ENCODE results near the gene ITGB5. TPM values are rescaled to one million over a fixed set of nuclear protein-coding genes. Genes with fewer than 3 reads are reported as not detected.

Gene ITGB5
- total RNA-seq, 1 experiment from 2014 or later = 146 TPM

DNA sequence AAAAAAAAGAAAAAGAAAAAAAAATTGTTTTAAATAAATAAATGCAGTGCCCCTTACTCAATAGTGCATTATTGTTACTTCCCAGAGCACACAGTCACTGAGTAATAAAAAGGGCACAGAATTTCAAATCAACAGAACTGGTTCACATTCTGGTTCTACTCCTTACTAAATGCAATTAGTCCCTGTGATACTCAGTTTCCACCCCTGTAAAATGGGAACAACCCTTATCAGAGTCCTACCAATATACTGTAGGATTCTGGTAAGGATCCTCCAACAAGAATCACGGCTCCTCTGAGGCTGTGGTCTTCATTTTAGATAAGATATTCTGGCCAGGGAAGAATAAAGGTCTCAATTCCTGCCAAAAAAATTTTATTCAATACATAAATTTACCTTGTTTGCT, 50.7 kb downstream of the ITGB5 start:
- no peak overlapping the region for H2AK5ac ChIP-seq (ENCODE audit: insufficient read length, low read length)
- WGBS (ENCODE audit: extremely low coverage, insufficient read length, low lambda C conversion rate) = no CpG with 5 or more reads among the region's 1 CpG

More for the DNA sequence above, 50.7 kb downstream of the ITGB5 start:
- no peak for DNase-seq
- H4K20me1 ChIP-seq (ENCODE audit: control insufficient read depth, insufficient read depth, insufficient read length) = no peaks in the 10 kb centered on the region
- no peak overlapping the region for H2BK20ac ChIP-seq (ENCODE audit: low read depth, low read length, poor library complexity, severe bottlenecking)
- no peaks in the 10 kb centered on the region for H3K23me2 ChIP-seq (ENCODE audit: insufficient read length, low read depth, low read length, poor library complexity, severe bottlenecking)
- no peak overlapping the region for H4K91ac ChIP-seq (ENCODE audit: insufficient read length, low read depth, low read length)
- TF ChIP-seq, protein P1, sequence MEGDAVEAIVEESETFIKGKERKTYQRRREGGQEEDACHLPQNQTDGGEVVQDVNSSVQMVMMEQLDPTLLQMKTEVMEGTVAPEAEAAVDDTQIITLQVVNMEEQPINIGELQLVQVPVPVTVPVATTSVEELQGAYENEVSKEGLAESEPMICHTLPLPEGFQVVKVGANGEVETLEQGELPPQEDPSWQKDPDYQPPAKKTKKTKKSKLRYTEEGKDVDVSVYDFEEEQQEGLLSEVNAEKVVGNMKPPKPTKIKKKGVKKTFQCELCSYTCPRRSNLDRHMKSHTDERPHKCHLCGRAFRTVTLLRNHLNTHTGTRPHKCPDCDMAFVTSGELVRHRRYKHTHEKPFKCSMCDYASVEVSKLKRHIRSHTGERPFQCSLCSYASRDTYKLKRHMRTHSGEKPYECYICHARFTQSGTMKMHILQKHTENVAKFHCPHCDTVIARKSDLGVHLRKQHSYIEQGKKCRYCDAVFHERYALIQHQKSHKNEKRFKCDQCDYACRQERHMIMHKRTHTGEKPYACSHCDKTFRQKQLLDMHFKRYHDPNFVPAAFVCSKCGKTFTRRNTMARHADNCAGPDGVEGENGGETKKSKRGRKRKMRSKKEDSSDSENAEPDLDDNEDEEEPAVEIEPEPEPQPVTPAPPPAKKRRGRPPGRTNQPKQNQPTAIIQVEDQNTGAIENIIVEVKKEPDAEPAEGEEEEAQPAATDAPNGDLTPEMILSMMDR (conservative IDR thresholded peaks at IDR 0.05) = no peak
- H4K8ac ChIP-seq (replicated peaks; ENCODE audit: insufficient read length, low read depth, low read length) = no peak overlapping the region
- no peak overlapping the region for H3K4me2 ChIP-seq (ENCODE audit: insufficient read depth, insufficient read length, low read length)
- H3K36me3 Mint-ChIP-seq (ENCODE audit: insufficient read depth in 1 of 3, low read depth in 3 of 3) = peaks cover 24 to 48% (median 30%) of the 10 kb centered on the region in 3 experiments
- no peak overlapping the region for H3T11ph ChIP-seq (ENCODE audit: low read length)
- no peak overlapping the region for H3K27ac ChIP-seq (ENCODE audit: insufficient read length, low read depth, low read length)
- H2BK5ac ChIP-seq (ENCODE audit: insufficient read length, low read length) = no peak overlapping the region
- H4K5ac ChIP-seq (ENCODE audit: insufficient read length, low read depth, low read length) = no peak overlapping the region
- H3K79me2 ChIP-seq (ENCODE audit: insufficient read depth, low read length) = peaks cover 4% of the 10 kb centered on the region; the same call in 1 of the 2 replicates
- no peaks in the 10 kb centered on the region for H3K27me3 ChIP-seq (ENCODE audit: insufficient read depth, low read length)
- no peaks in the 10 kb centered on the region for H3K79me1 ChIP-seq (ENCODE audit: insufficient read depth, low read depth, low read length, poor library complexity, severe bottlenecking)
- peaks cover 18% of the 10 kb centered on the region for H3K4me1 ChIP-seq (ENCODE audit: insufficient read depth, low read length)
- no peak overlapping the region for H3K27ac Mint-ChIP-seq
- H2BK120ac ChIP-seq (ENCODE audit: low read depth, low read length, poor library complexity, severe bottlenecking) = no peak overlapping the region
- H3K23ac ChIP-seq (ENCODE audit: insufficient read length, low read depth, low read length) = no peak overlapping the region
- no peaks in the 10 kb centered on the region for H3K9me3 Mint-ChIP-seq
- H3K4me1 Mint-ChIP-seq = peaks cover 33 to 39% of the 10 kb centered on the region in 2 experiments
- no peak overlapping the region for H2AFZ ChIP-seq (ENCODE audit: low read length)
- no peak overlapping the region for H3K14ac ChIP-seq (ENCODE audit: insufficient read depth, low read length)
- no peak overlapping the region for H3K4me3 Mint-ChIP-seq
- H3K18ac ChIP-seq (ENCODE audit: insufficient read length, low read depth, low read length) = no peak overlapping the region
- no peaks in the 10 kb centered on the region for H3K27me3 Mint-ChIP-seq (ENCODE audit: low read depth)
- H2BK12ac ChIP-seq (ENCODE audit: insufficient read length, low read depth, low read length) = no peak overlapping the region
- H2BK15ac ChIP-seq (ENCODE audit: low read depth, low read length) = no peak overlapping the region
- H3K9ac ChIP-seq (ENCODE audit: extremely low read depth, insufficient read length, low read length) = no peak overlapping the region
- no peak overlapping the region for H3K56ac ChIP-seq (ENCODE audit: insufficient read length, low read depth, low read length)
- no peaks in the 10 kb centered on the region for H3K9me3 ChIP-seq (ENCODE audit: control insufficient read depth, low read depth, low read length)
- H3K4ac ChIP-seq (ENCODE audit: low read depth, low read length) = no peak overlapping the region
